SK-N-MC (cell line): ENCODE measurements around the gene TRABD2B.

ENCODE experiments used
- DNase-seq: peaks from one replicate; pipeline ENCODE4 v3.0.0-alpha.2; 2011; ENCODE audit warnings: low read depth, low spot score
- H3K27ac ChIP-seq: fragments of 200-600 bp; sonication (generic); 2 replicates; pipeline ENCODE4 v1.5.1; 2016; ENCODE audit warnings: mixed run types
- H3K36me3 ChIP-seq: fragments of 200-600 bp; sonication (generic); 2 replicates; pipeline ENCODE4 v1.6.1; 2017; ENCODE audit warnings: antibody characterized with exemption, low read length, mixed read lengths; ENCODE audit not compliant: insufficient read depth
- H3K4me3 ChIP-seq: fragments of 200-600 bp; sonication (generic); 2 replicates; pipeline ENCODE4 v1.5.1; 2016
- H3K9ac ChIP-seq: fragments of 200-600 bp; sonication (generic); 2 replicates; pipeline ENCODE4 v1.8.0; 2017; ENCODE audit warnings: mixed run types, mixed read lengths; ENCODE audit not compliant: insufficient read length
- H3K9me3 ChIP-seq: fragments of 200-600 bp; sonication (generic); 2 replicates; pipeline ENCODE4 v1.6.1; 2017; ENCODE audit warnings: low read depth, mild to moderate bottlenecking, antibody characterized with exemption, low read length, moderate library complexity, mixed read lengths
- EZH2 ChIP-seq: fragments of 200-600 bp; sonication (generic); IDR thresholded peaks from one replicate; pipeline ENCODE4 v1.6.1; 2017; ENCODE audit warnings: antibody characterized with exemption
- FOXP2 ChIP-seq: optimal IDR thresholded peaks from 2 replicates; pipeline ENCODE3; 2011; ENCODE audit warnings: mild to moderate bottlenecking, moderate library complexity; ENCODE audit not compliant: insufficient read depth; ENCODE audit errors: extremely low read length, control extremely low read depth
- POLR2AphosphoS5 ChIP-seq: IDR thresholded peaks from 2 replicates; pipeline ENCODE4 v1.6.1; 2012; ENCODE audit warnings: mild to moderate bottlenecking, low read depth, low read length, borderline replicate concordance

Gene TRABD2B

DNA sequence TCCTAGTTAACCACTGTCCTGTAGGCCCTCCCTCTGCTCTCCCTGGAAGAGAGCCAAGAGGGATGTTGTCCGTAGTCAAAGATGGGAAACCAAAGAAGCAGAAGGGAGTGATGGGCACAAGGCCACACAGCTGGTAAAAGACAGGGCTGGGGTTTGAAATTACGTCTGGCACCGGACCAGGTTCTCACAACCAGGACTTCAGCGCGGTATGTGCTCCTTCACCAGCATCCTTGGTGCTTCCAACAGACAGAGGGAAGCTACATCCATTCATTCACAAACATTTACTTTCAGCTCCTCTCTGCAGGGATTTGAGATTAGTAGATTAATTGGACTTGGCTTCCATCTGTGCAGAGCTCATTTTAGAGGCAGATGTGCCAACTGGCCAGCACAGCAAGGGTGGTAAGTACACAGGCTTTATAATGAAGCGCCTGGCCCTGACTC is 191.2 kb downstream of the TRABD2B start:
- no peak for TF ChIP-seq EZH2
- TF ChIP-seq FOXP2 = no peak
- TF ChIP-seq POLR2AphosphoS5 = no peak
- Histone ChIP-seq H3K27ac (no peak overlapping the region), H3K9ac (no peak overlapping the region), H3K4me3 (no peak overlapping the region), H3K36me3 (no peaks in the 10 kb centered on the region), H3K9me3 (no peaks in the 10 kb centered on the region)
- no peak for DNase-seq

DNA sequence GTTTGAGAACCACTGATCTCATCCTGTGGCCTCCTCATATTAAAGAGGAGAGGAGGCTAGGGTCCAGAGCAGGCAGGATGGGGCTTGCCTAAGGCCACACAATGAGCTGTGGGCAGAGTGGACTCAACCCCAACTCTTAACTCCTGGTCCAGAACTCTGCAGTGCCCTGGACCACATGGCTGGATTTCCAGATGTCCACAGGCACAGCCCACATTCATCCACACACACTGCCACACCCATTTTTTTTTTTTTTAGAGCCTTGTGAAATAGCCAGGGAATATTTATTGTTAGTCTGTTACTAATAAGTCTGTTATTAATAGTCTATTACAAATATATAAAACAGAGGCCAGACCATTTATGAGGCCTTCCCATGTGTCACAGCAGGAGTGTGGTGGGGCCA is 192.2 kb downstream of the TRABD2B start:
- H3K4me3 ChIP-seq = no peak overlapping the region
- H3K36me3 ChIP-seq = no peaks in the 10 kb centered on the region
- DNase-seq = no peak
- no peak overlapping the region for H3K27ac ChIP-seq
- H3K9me3 ChIP-seq = no peaks in the 10 kb centered on the region
- no peak overlapping the region for H3K9ac ChIP-seq
- TF ChIP-seq FOXP2 (no peak), EZH2 (no peak), POLR2AphosphoS5 (no peak)

DNA sequence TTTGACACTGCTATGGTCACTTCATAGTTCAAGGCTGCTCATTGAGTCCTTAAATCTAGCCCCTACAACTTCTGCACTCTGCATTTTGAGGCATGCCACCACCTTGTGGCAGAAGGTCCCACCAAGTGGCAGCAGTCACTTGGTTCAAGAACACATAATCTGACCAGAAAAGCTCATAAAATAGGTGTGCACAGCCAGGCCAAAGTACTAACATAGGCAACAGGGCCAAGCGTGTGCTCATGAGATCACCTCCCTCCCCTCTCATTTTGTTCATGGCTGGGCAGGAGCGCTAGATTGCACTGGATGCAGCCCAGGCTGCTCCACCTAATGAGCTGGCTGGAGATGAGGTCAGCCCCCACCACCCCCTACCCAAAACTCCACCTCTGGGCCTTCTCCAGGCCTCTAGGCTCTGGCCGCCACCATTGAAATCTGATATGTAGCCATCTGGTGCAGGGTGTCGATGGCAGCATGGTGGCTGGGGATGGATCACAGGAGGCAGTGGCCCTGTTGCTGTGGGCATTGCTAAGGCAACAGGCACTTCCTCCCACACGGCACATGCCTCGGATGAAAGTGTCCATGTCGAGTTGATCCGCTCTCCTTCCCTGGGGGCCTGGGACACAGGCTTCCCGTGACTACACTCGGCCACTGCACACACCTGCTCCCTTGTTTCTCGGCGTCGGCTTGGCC is 193.2 kb downstream of the TRABD2B start:
- TF ChIP-seq FOXP2 (no peak), POLR2AphosphoS5 (no peak), EZH2 (no peak)
- no peak overlapping the region for H3K9ac ChIP-seq
- no peak for DNase-seq
- no peaks in the 10 kb centered on the region for H3K9me3 ChIP-seq
- no peak overlapping the region for H3K27ac ChIP-seq
- H3K36me3 ChIP-seq = no peaks in the 10 kb centered on the region
- H3K4me3 ChIP-seq = no peak overlapping the region

DNA sequence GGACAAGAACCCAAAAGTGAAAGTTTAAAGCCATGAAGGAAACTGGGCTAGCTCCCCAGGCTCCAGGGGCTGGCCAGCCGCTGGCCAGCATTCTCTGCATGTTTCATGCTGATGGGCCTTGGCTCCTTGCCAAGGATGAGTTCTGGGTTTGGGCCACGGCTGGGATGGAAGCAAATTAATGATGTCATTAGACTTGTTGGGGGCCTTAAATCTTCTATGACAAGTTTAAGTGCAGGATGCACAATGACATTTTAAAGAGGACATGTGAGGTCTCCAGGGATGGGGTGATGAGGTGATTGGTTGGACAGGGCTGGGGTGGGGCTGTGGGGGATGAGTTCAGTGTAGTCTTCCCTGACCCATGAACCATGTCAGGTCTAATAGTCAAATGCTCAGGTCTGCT is 199.6 kb downstream of the TRABD2B start:
- no peaks in the 10 kb centered on the region for H3K36me3 ChIP-seq
- TF ChIP-seq EZH2 (no peak), FOXP2 (no peak), POLR2AphosphoS5 (no peak)
- H3K27ac ChIP-seq = no peak overlapping the region
- no peak overlapping the region for H3K9ac ChIP-seq
- no peaks in the 10 kb centered on the region for H3K9me3 ChIP-seq
- H3K4me3 ChIP-seq = no peak overlapping the region
- DNase-seq = no peak

DNA sequence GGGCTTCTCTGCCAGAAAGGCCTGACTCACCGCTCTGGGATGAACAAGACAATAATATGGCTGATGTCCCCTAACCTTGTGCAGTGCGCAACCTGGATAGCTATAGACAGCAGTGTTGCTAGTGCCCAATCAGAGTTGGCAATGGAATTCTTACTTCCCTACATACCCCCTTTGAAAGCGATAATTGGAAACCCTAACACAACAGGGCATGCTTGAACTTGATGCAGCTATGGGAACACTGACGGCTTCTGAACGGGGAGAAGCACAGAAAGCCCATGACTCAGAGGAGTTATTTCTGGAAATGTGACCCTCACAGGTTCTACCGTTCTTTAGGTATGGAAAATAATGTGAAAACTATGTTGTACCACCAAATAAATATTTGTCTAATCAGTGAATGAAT is 200.6 kb downstream of the TRABD2B start:
- TF ChIP-seq POLR2AphosphoS5 (no peak), EZH2 (no peak), FOXP2 (no peak)
- Histone ChIP-seq H3K9me3 (no peaks in the 10 kb centered on the region), H3K9ac (no peak overlapping the region), H3K4me3 (no peak overlapping the region), H3K36me3 (no peaks in the 10 kb centered on the region), H3K27ac (no peak overlapping the region)
- no peak for DNase-seq

DNA sequence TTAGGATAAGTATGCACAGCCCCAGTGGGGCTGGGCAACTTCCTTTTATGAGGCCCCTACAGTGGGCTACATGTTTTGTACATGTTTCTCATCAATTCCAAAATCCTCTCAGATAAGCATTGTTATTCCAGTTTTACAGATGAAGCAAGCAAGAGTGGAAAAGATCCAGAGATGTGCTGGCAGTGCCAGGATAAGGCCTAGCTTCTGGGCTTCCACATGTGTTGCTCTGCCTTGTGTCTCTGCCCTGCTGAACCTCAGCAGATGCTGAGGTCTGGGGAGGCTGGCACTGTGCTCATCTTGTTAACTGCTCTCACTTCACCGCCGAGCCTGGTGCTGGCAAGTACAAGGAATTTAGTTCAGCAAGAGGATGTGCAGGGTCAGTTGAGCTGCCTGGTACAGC is 202.1 kb downstream of the TRABD2B start:
- Histone ChIP-seq H3K27ac (no peak overlapping the region), H3K36me3 (no peaks in the 10 kb centered on the region), H3K9ac (no peak overlapping the region), H3K9me3 (no peaks in the 10 kb centered on the region), H3K4me3 (no peak overlapping the region)
- TF ChIP-seq EZH2 = no peak
- no peak for TF ChIP-seq POLR2AphosphoS5
- no peak for TF ChIP-seq FOXP2
- no peak for DNase-seq

DNA sequence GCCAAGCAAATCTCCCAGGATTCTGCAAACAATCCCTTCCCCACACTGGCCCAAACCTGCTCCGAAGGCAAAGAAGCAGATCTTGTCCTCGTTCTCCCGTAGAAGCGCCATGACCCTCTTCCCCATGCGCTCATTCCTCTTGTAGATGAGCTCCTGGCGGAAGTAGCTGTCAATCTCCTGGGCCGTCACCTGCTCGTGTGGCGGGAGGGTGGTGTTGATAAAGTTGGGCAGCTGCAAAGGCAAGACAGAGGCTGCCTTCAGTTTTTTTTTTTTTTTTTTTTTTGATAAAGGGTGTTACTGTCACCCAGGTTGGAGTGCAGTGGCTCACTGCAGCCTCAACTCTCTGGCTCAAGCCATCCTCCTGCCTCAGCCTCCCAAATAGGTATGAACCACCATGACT is 202.7 kb downstream of the TRABD2B start:
- no peak overlapping the region for H3K27ac ChIP-seq
- H3K36me3 ChIP-seq = no peaks in the 10 kb centered on the region
- DNase-seq = no peak
- no peak overlapping the region for H3K4me3 ChIP-seq
- TF ChIP-seq POLR2AphosphoS5 (no peak), EZH2 (no peak), FOXP2 (no peak)
- H3K9me3 ChIP-seq = no peaks in the 10 kb centered on the region
- no peak overlapping the region for H3K9ac ChIP-seq

DNA sequence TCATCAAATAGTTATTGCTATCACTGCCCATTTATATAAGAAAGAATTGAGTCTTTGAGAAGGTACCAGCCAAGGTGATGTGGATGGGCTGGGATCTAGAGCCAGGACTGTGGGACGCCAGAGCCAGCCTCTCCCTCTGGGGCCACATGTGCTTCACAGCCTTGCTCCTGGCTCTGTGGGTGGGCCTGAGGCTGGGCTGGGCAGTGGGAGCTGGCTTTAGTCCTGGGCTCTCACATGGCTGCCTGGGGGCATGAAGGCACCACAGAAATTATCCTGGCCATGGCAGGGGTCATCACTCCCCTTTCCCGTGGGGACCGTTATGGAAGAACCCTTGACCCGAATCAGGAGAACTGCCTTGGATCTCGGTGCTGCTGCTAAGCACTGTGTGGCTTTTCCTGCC is 203.1 kb downstream of the TRABD2B start:
- H3K9me3 ChIP-seq = no peaks in the 10 kb centered on the region
- no peak overlapping the region for H3K27ac ChIP-seq
- H3K36me3 ChIP-seq = no peaks in the 10 kb centered on the region
- no peak overlapping the region for H3K4me3 ChIP-seq
- DNase-seq = no peak
- no peak for TF ChIP-seq POLR2AphosphoS5
- TF ChIP-seq FOXP2 = no peak
- no peak for TF ChIP-seq EZH2
- H3K9ac ChIP-seq = no peak overlapping the region

DNA sequence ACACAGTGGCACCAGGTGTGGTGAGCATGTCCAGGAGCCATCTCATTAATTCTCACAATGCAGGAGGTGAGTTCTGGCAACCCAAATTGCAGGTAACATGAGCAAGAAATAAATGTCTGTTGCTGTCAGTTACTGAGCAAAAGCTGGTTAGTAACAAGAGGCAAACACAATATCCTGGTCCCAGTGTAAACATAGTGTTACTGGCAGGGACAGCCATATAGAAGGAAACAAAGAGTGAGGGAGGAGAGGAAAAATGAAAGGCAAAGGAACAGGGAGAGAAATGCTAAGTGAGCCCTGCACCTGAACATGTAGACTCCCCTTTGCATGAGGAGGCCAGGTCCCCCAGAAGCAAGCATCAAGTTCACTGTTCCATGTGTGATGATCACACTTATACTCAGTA is 203.6 kb downstream of the TRABD2B start:
- Histone ChIP-seq H3K9ac (no peak overlapping the region), H3K9me3 (no peaks in the 10 kb centered on the region), H3K36me3 (no peaks in the 10 kb centered on the region), H3K4me3 (no peak overlapping the region), H3K27ac (no peak overlapping the region)
- TF ChIP-seq EZH2 (no peak), POLR2AphosphoS5 (no peak), FOXP2 (no peak)
- no peak for DNase-seq
